Transverse colon (tissue), 4 donors: ENCODE results near the gene COL6A2. TPM values are rescaled to one million over a fixed set of nuclear protein-coding genes. Genes with fewer than 3 reads are reported as not detected.

Experiments used
- DNase-seq: peaks from one replicate; pipeline ENCODE4 v3.0.0-alpha.2; 2019
- H3K27ac ChIP-seq, 4 donors: fragments of 200-600 bp; sonication (generic); 2 replicates each; pipeline ENCODE4 v1.5.1; 2016 to 2018; ENCODE audit warnings: inconsistent platforms in 4 of 4
- H3K27me3 ChIP-seq: fragments of 200-600 bp; sonication (generic); 2 replicates; pipeline ENCODE4 v1.5.1; 2017; ENCODE audit warnings: inconsistent platforms
- H3K36me3 ChIP-seq, 4 donors: fragments of 200-600 bp; sonication (generic); 2 replicates each; pipeline ENCODE4 v1.5.1; 2017 to 2019; ENCODE audit warnings: inconsistent platforms in 4 of 4
- H3K4me1 ChIP-seq, 4 donors: fragments of 200-600 bp; sonication (generic); 2 replicates each; pipeline ENCODE4 v1.5.1; 2017 to 2020; ENCODE audit warnings: inconsistent platforms in 4 of 4
- H3K4me3 ChIP-seq, 4 donors: fragments of 200-600 bp; sonication (generic); 1 replicate in 1 of 4; 2 replicates in 3 of 4; pipeline versions ENCODE4 v1.5.1 to v1.6.1; 2017 to 2019; ENCODE audit warnings: inconsistent platforms in 4 of 4
- H3K9me3 ChIP-seq, 2 donors: fragments of 200-600 bp; sonication (generic); 2 replicates each; pipeline ENCODE4 v1.5.1; 2017 to 2019; ENCODE audit warnings: inconsistent platforms in 2 of 2
- EP300 ChIP-seq: sonication (generic); formaldehyde crosslinking; IDR thresholded peaks from one replicate; pipeline ENCODE4 v1.6.1; 2017; ENCODE audit warnings: antibody characterized with exemption, low read depth
- POLR2A ChIP-seq: fragments of 450-650 bp; IDR thresholded peaks from one replicate; pipeline ENCODE4 v1.6.1; 2016; ENCODE audit warnings: antibody characterized with exemption, mild to moderate bottlenecking, moderate library complexity
- POLR2AphosphoS5 ChIP-seq, 3 donors: sonication (generic); formaldehyde crosslinking; IDR thresholded peaks; one replicate each; pipeline ENCODE4 v1.6.1; 2016; ENCODE audit warnings: antibody characterized with exemption in 3 of 3
- WGBS, 2 donors: methylation state at CpG; one replicate each; pipeline ENCODE4 v1.1.5; 2018; ENCODE audit warnings: low coverage in 1 of 2; 5-methylcytosine and 5-hydroxymethylcytosine counted together
- in situ Hi-C, 4 donors: fragments of 200-750 bp; cut with MboI; loops; one replicate each; pipeline versions ENCODE4 v1.15.0 to v1.15.1; 2017; ENCODE audit warnings: low sequenced_read_pairs in 3 of 4, low pct_ligation_motif_present in 1 of 4, low pct_unique_long_range_greater_than_20kb in 1 of 4
- intact Hi-C: fragments of 100-400 bp; cut with DNase I; formaldehyde crosslinking; loops from one replicate; pipeline ENCODE4 v1.15.1; 2023; ENCODE audit warnings: low total_unique reads
- total RNA-seq, 4 donors: library from RNA; depleted of rRNA; stranded (reverse); fragments of >200 nt; gene quantifications; one replicate each; pipeline ENCODE4 v1.1.0, GENCODE V29; 2016
- TF ChIP-seq, protein P1 (sequence below), 5 experiments: fragments of 200-600 bp in 3 of 5; fragments of 450-650 bp in 2 of 5; sonication (generic) in 3 of 5; IDR thresholded peaks; 1 replicate in 2 of 5; 2 replicates in 3 of 5; pipeline ENCODE4 v1.5.1; 2016 to 2017; ENCODE audit warnings: antibody characterized with exemption in 5 of 5, inconsistent platforms in 3 of 5, mild to moderate bottlenecking in 2 of 5, moderate library complexity in 1 of 5

COL6A2 gene
- total RNA-seq, 4 donors from 2014 or later = 172 to 550 (median 346) TPM

DNA sequence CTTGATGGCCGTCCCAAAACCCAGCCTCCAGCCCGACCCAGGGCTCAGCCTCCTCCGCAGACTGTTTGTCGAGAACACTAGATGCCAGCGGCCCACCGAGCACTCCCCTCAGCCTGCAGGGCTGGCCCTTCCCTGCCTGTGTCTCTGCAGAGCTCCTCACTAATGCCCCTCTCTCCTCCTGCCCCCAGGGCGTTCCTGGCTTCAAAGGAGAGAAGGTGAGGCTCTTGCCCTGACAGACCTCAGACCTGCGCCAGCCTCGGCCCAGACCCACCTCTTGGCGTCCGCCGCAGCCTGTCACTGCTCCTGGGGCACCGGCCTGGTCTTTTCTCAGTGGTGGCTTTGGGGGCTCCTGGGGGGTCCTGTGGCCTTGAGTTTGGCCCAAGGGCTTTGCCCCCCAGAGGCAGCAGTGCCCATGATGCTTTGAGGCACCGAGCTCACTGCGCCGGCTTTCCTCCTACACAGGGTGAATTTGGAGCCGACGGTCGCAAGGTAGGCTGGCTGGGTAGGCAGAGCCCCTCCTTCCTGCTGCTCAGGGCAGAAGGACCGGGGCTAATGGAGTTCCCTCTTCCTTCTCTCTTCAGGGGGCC is 18.4 kb downstream of the COL6A2 start:
- peaks cover 0 to 55% (median 6%) of the 10 kb centered on the region in 4 donors for H3K36me3 ChIP-seq
- in situ Hi-C loops = loop anchor here in 1 of 4 donors (25.0 kb wide), 1 partner anchor 154 kb away; no protein-coding TSS in a partner anchor
- no peaks in the 10 kb centered on the region for H3K4me1 ChIP-seq
- WGBS, 2 donors = 83% methylated on average over 20 of the region's 20 CpGs; no CpG with 5 or more reads in 1 of the 2 donors
- no peaks in the 10 kb centered on the region for H3K27me3 ChIP-seq
- no peak for TF ChIP-seq POLR2A
- no peak for TF ChIP-seq EP300
- TF ChIP-seq, protein P1, sequence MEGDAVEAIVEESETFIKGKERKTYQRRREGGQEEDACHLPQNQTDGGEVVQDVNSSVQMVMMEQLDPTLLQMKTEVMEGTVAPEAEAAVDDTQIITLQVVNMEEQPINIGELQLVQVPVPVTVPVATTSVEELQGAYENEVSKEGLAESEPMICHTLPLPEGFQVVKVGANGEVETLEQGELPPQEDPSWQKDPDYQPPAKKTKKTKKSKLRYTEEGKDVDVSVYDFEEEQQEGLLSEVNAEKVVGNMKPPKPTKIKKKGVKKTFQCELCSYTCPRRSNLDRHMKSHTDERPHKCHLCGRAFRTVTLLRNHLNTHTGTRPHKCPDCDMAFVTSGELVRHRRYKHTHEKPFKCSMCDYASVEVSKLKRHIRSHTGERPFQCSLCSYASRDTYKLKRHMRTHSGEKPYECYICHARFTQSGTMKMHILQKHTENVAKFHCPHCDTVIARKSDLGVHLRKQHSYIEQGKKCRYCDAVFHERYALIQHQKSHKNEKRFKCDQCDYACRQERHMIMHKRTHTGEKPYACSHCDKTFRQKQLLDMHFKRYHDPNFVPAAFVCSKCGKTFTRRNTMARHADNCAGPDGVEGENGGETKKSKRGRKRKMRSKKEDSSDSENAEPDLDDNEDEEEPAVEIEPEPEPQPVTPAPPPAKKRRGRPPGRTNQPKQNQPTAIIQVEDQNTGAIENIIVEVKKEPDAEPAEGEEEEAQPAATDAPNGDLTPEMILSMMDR (IDR thresholded peaks at IDR 0.05) = no peak
- TF ChIP-seq POLR2AphosphoS5 (IDR thresholded peaks at IDR 0.05) = no peak
- H3K27ac ChIP-seq = no peak overlapping the region
- no peak for DNase-seq
- intact Hi-C loops = no loop called here
- no peak overlapping the region for H3K4me3 ChIP-seq
- H3K9me3 ChIP-seq = no peaks in the 10 kb centered on the region

DNA sequence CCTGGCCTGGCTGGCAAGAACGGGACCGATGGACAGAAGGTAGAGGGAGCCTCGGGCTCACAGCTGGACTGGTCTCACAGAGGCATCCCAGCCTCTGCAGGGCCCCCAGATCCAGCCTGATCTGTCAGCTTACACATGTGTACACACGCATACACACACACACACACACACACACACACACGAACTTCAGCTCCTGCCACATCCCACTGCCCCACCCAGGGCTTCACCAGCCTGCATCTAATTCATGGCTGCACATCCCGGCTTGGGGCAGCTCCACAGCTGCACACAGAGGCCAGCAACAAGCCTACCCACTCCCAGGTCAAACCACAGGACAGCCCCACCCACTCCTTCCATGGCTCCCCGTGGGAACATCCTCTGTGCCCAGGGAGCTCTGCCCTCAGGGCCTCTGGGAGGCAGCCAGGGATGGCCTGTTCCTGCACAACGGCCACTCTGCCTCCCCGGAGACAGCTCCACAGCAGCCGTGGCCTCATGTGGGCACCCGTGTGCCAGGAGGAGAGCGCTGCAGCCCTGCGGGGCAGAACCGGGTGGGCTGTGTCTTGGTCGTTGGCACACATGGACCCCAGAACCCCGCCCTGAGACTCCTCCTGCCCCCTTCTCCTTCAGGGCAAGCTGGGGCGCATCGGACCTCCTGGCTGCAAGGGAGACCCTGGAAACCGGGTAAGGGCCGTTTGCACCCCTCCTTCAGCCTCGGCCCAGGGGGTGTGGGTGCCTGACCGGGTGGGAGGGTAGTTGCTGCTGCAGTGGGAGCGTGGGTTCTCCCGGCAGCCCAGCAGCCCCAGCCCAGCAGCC is 19.1 kb downstream of the COL6A2 start:
- 67% methylated on average over 19 of the region's 24 CpGs; no CpG with 5 or more reads in 1 of the 2 donors for WGBS, 2 donors
- no peaks in the 10 kb centered on the region for H3K9me3 ChIP-seq
- no peaks in the 10 kb centered on the region for H3K4me1 ChIP-seq
- intact Hi-C loops = no loop called here
- H3K27me3 ChIP-seq = no peaks in the 10 kb centered on the region
- TF ChIP-seq POLR2A = no peak
- no peak for TF ChIP-seq POLR2AphosphoS5 (IDR thresholded peaks at IDR 0.05)
- TF ChIP-seq, protein P1 (IDR thresholded peaks at IDR 0.05) = no peak
- no peak for TF ChIP-seq EP300
- H3K4me3 ChIP-seq = no peak overlapping the region
- H3K27ac ChIP-seq = no peak overlapping the region
- DNase-seq = peak; percentile 5
- H3K36me3 ChIP-seq = peaks cover 0 to 62% (median 6%) of the 10 kb centered on the region in 4 donors
- in situ Hi-C loops = loop anchor here in 1 of 4 donors (25.0 kb wide), 1 partner anchor 155 kb away; no protein-coding TSS in a partner anchor

DNA sequence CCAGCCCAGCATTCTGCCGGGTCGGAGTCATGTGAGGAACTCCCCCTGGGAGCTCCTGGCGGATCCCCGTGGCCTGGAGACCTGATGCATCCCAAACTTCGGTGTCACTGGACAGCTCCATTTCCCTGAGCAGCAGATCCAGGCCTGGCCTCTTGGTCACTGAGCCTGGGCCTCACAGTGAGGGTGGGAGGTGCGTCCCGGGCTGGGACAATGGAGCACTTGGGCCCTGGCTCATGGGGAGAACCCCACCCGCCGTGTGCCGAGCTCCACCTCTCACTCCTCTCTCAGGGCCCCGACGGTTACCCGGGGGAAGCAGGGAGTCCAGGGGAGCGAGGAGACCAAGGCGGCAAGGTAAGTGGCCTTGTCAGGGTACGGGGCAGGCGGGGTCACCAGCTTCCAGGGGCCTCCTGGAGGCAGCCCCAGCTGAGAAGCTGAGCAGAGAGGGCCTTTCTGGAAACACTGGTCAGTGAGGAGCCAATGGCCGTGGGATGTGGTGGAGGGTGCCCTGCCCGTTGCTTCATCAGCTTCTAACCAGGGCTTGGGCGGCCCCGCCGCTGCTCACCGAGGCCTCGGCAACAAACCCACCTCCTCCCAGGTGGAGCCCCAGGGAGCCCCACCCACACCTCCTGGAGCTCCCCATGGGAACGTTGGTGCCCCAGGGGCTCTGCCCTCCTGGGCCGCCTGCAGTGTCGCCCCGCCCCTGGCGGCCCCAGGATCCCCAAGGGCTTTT is 19.8 kb downstream of the COL6A2 start:
- 77% methylated on average over 27 of the region's 29 CpGs; no CpG with 5 or more reads in 1 of the 2 donors for WGBS, 2 donors
- Histone ChIP-seq H3K9me3 (no peaks in the 10 kb centered on the region), H3K4me1 (no peaks in the 10 kb centered on the region), H3K27ac (no peak overlapping the region), H3K36me3 (peaks cover 0 to 69% (median 6%) of the 10 kb centered on the region in 4 donors), H3K27me3 (no peaks in the 10 kb centered on the region), H3K4me3 (no peak overlapping the region)
- peak; percentile 5 for DNase-seq
- TF ChIP-seq, protein P1 (IDR thresholded peaks at IDR 0.05) = no peak
- no peak for TF ChIP-seq POLR2A
- TF ChIP-seq POLR2AphosphoS5 (IDR thresholded peaks at IDR 0.05) = no peak
- no peak for TF ChIP-seq EP300
- intact Hi-C loops = no loop called here
- in situ Hi-C loops = loop anchor here in 1 of 4 donors (25.0 kb wide), 1 partner anchor 155 kb away; no protein-coding TSS in a partner anchor
